Neural crest cell (in vitro differentiated cells): ENCODE measurements around the gene ACVR1. TPM values are rescaled to one million over a fixed set of nuclear protein-coding genes. Genes with fewer than 3 reads are reported as not detected.

Experiments
- DNase-seq: peaks from one replicate; pipeline ENCODE4 v3.0.0; 2021; ENCODE audit warnings: low read depth, mixed read lengths, low spot score
- H3K27ac Mint-ChIP-seq: one replicate; pipeline ENCODE4 v1.8.0; 2021; ENCODE audit warnings: mild to moderate bottlenecking, mixed read lengths; ENCODE audit not compliant: unreplicated experiment
- H3K27me3 Mint-ChIP-seq: 2 replicates; pipeline ENCODE4 v1.8.0; 2021; ENCODE audit warnings: low read depth, mild to moderate bottlenecking, mixed read lengths
- H3K36me3 Mint-ChIP-seq: 2 replicates; pipeline ENCODE4 v1.8.0; 2021; ENCODE audit warnings: low read depth, mild to moderate bottlenecking, mixed read lengths
- H3K4me1 Mint-ChIP-seq: 2 replicates; pipeline ENCODE4 v1.8.0; 2021; ENCODE audit warnings: mixed read lengths
- H3K4me3 Mint-ChIP-seq: one replicate; pipeline ENCODE4 v1.8.0; 2021; ENCODE audit warnings: mild to moderate bottlenecking, mixed read lengths
- H3K9me3 Mint-ChIP-seq: 2 replicates; pipeline ENCODE4 v1.8.0; 2021; ENCODE audit warnings: mixed read lengths
- total RNA-seq: library from RNA; stranded (reverse); gene quantifications from 2 replicates; pipeline ENCODE4 v1.2.1, GENCODE V29; 2021
- TF ChIP-seq, protein P1 (sequence below): fragments of 200-600 bp; sonication (generic); conservative IDR thresholded peaks from 2 replicates; pipeline ENCODE4 v1.5.0; 2021; ENCODE audit warnings: antibody characterized with exemption, mild to moderate bottlenecking

Gene ACVR1
- total RNA-seq, 1 donor from 2014 or later = 12.5 TPM

DNA sequence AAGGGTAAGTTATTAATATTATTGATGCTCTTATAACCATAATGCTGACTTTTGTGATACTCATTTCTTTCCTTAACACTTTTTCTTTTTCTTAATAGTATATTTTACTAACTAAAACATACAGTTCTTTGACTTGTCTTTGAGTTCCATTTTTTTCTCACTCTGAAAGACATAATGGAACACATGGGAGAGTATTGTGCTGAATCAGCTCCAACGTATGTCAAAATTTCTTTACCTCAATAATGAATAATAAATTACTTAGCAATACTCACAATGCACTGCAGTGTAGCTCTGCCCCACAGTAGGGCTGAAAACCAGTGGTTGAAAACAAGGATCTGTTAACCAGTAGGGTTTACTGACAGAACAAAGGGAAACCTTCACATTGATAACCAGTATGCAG lies 40.7 kb downstream of the ACVR1 start:
- Mint-ChIP-seq H3K27me3 (no peaks in the 10 kb centered on the region), H3K27ac (no peak overlapping the region), H3K4me3 (no peak overlapping the region), H3K4me1 (peaks cover 30% of the 10 kb centered on the region), H3K36me3 (no peaks in the 10 kb centered on the region), H3K9me3 (no peaks in the 10 kb centered on the region)
- TF ChIP-seq, protein P1, sequence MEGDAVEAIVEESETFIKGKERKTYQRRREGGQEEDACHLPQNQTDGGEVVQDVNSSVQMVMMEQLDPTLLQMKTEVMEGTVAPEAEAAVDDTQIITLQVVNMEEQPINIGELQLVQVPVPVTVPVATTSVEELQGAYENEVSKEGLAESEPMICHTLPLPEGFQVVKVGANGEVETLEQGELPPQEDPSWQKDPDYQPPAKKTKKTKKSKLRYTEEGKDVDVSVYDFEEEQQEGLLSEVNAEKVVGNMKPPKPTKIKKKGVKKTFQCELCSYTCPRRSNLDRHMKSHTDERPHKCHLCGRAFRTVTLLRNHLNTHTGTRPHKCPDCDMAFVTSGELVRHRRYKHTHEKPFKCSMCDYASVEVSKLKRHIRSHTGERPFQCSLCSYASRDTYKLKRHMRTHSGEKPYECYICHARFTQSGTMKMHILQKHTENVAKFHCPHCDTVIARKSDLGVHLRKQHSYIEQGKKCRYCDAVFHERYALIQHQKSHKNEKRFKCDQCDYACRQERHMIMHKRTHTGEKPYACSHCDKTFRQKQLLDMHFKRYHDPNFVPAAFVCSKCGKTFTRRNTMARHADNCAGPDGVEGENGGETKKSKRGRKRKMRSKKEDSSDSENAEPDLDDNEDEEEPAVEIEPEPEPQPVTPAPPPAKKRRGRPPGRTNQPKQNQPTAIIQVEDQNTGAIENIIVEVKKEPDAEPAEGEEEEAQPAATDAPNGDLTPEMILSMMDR = no peak
- no peak for DNase-seq

DNA sequence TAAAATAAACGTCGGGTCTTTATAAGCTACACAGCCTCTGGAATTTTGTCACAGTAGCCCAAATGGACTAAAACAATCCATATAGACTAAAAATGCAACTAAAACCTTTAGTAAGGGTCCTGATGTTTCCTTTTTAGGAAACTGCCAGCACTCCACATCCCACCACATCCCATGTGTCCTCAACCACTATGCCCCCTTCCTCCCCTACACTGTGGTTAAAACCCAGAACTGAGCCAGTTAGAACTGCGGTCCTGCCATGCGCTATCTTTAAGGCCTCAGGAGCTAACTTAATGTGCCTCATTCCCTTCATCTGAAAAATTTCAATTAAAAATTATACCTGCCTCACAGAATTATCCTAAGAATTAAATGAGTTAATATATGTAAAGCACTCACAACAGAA lies 41.1 kb downstream of the ACVR1 start:
- H3K27me3 Mint-ChIP-seq = no peaks in the 10 kb centered on the region
- TF ChIP-seq, protein P1 = no peak
- no peaks in the 10 kb centered on the region for H3K9me3 Mint-ChIP-seq
- H3K27ac Mint-ChIP-seq = no peak overlapping the region
- no peak overlapping the region for H3K4me3 Mint-ChIP-seq
- no peak for DNase-seq
- H3K36me3 Mint-ChIP-seq = no peaks in the 10 kb centered on the region
- peaks cover 27% of the 10 kb centered on the region for H3K4me1 Mint-ChIP-seq

DNA sequence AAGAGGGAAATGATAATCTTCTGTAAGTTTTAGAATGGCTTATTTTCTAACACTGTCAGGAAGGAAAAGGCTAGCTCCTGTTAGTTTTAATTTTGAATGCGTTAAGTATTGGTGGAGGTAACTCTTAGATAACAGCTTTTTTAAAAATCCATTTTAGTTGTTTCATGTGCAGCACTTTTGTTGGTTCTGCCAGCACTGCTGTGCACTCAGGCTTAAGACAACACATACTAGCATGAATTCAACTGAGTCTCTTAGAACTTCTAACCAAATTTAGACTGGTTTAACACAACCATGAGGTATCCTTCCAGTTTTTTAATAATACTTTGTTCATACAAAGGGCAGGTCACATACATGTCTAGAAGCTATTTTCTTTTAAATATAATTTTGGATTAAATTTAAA lies 42.4 kb downstream of the ACVR1 start:
- DNase-seq = no peak
- H3K36me3 Mint-ChIP-seq = no peaks in the 10 kb centered on the region
- no peak overlapping the region for H3K27ac Mint-ChIP-seq
- TF ChIP-seq, protein P1 = no peak
- peaks cover 3% of the 10 kb centered on the region for H3K9me3 Mint-ChIP-seq
- no peak overlapping the region for H3K4me3 Mint-ChIP-seq
- no peaks in the 10 kb centered on the region for H3K27me3 Mint-ChIP-seq
- peaks cover 14% of the 10 kb centered on the region for H3K4me1 Mint-ChIP-seq

DNA sequence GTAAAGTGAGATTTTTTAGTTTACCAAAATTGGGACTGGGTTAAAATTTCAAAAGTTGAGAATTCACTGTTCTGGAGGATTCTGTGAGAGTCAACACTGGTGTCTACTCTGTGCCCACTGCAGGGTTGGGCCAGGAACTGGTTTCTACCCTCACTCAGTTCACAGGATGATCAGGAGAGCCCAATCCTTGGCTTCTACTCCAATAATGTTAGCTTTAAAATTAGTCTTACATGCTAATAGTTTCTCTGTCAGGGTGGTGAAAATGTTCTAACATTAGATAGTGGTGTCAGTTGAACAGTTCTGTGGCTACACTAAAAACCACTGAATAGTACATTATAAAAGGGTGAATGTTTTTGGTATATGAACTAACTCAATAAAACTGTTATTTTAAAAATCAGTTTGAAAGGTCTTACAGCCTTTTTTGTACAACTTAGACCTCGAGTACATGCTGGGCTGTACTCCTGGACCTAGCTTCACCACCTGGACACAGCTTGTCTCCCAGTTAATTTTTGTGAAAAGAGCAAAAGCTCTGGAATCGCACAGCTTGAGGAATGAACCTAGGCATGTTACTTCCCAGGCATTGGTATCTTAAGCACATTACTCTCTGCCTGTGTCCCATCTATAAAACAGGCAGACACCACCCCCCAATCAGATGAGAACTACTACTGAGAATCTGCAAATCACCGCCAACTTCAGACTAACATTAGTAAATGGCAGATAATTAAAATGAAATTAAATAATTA lies 44.4 kb downstream of the ACVR1 start:
- Mint-ChIP-seq H3K4me3 (no peak overlapping the region), H3K4me1 (no peaks in the 10 kb centered on the region), H3K9me3 (peaks cover 3% of the 10 kb centered on the region), H3K27me3 (no peaks in the 10 kb centered on the region), H3K27ac (no peak overlapping the region), H3K36me3 (no peaks in the 10 kb centered on the region)
- no peak for DNase-seq
- TF ChIP-seq, protein P1 = no peak

DNA sequence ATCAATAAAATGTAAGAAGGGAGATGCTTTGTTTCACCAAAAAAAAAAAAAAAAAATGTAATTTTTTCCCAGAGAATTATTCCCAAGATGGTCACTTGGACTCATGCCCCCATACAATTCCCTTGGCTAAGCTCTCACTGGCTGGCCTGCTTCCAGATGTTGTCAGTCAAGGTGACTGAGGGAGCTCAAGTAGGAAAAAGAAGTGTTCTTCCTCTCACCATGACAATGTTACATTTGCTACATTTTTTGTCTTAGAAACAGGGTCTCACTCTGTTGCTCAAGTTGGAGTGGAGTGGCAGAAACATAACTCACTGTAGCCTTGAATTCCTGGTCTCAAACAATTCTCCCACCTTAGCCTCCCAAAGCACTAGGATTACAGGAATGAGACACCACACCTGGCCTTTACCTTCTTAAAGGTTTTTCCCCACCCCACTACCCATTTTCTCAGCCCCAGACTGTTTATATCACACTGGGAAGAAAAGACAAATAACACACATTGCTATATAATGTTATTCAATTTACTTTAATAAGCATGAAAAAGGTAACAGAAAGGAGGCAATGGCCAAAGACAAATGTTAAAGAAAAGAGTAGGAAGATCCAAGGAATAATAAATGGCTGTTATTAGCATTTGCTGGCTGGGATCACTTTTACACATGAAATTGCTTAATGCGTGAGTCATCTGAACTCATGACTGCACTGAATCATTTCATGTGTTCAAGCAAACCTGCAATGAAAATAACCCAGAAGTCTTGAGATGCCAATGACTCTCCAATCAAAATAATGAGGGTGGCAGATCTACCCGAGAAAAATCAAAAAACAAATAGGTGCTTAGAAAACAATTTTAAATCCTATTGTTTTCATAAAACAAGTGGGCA lies 45.2 kb downstream of the ACVR1 start:
- Mint-ChIP-seq H3K4me1 (no peaks in the 10 kb centered on the region), H3K27ac (no peak overlapping the region), H3K27me3 (no peaks in the 10 kb centered on the region), H3K4me3 (no peak overlapping the region), H3K9me3 (peaks cover 3% of the 10 kb centered on the region), H3K36me3 (no peaks in the 10 kb centered on the region)
- TF ChIP-seq, protein P1 = no peak
- no peak for DNase-seq
